ENCODE results near the gene MEIKIN.

DNA sequence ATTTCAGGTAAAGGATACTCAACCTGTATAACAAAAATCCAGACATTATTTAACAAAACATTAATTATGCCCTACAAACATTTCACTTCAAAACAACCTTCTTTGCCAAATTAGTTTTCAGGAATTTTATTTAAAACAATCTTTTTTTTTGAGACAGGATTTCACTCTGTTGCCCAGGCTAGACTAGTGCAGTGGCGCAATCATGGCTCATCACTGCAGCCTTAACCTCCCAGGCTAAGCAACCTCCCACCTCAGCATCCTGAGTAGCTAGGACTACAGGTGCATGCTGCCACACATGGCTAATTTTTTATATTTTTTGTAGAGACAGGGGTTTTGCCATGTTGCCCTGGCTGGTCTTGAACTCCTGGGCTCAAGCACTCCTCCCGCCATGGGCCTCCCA lies 152.6 kb downstream of the MEIKIN start:
- TF ChIP-seq, protein P1, sequence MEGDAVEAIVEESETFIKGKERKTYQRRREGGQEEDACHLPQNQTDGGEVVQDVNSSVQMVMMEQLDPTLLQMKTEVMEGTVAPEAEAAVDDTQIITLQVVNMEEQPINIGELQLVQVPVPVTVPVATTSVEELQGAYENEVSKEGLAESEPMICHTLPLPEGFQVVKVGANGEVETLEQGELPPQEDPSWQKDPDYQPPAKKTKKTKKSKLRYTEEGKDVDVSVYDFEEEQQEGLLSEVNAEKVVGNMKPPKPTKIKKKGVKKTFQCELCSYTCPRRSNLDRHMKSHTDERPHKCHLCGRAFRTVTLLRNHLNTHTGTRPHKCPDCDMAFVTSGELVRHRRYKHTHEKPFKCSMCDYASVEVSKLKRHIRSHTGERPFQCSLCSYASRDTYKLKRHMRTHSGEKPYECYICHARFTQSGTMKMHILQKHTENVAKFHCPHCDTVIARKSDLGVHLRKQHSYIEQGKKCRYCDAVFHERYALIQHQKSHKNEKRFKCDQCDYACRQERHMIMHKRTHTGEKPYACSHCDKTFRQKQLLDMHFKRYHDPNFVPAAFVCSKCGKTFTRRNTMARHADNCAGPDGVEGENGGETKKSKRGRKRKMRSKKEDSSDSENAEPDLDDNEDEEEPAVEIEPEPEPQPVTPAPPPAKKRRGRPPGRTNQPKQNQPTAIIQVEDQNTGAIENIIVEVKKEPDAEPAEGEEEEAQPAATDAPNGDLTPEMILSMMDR (IDR thresholded peaks at IDR 0.05): no peak
- no peak for TF ChIP-seq POLR2A (IDR thresholded peaks at IDR 0.05)

All from Peyer's patch (tissue), 4 donors.